Measurements from ENCODE around the gene FSTL1. TPM values are rescaled to one million over a fixed set of nuclear protein-coding genes. Genes with fewer than 3 reads are reported as not detected.

Gene FSTL1
- total RNA-seq, 2 experiments from 2014 or later = 0.03 TPM; not detected in 1

DNA sequence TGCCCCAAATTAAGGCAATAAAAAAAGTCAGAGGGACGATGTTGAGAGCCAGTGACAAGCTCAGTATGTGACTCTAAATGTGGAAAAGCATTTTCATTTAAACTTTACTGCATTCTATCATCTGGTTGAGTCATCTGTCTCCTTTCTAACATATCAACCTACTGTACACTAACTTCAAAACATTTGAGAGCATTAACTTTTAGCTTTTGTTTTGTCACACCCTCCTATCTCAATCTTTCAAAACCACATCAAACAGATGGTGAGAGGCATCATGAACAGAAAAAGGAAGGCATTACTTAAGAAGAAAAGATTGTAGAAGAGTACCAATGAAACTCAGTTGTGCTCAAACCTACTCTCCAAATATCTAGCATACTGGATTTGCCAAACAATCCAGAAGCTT lies 106.4 kb downstream of the FSTL1 start:
- H3K27me3 ChIP-seq (ENCODE audit: control insufficient read depth in 1 of 2, insufficient read depth in 2 of 2, low read length in 2 of 2) = no peaks in the 10 kb centered on the region
- Mint-ChIP-seq H3K36me3 (ENCODE audit: low read depth) (peaks cover 64% of the 10 kb centered on the region), H3K4me3 (peak overlapping the region; percentile 75), H3K27me3 (no peaks in the 10 kb centered on the region), H3K9me3 (peaks cover 2% of the 10 kb centered on the region), H3K4me1 (ENCODE audit: low read depth) (peaks cover 70% of the 10 kb centered on the region), H3K27ac (peak overlapping the region; percentile 31)
- TF ChIP-seq, protein P1, sequence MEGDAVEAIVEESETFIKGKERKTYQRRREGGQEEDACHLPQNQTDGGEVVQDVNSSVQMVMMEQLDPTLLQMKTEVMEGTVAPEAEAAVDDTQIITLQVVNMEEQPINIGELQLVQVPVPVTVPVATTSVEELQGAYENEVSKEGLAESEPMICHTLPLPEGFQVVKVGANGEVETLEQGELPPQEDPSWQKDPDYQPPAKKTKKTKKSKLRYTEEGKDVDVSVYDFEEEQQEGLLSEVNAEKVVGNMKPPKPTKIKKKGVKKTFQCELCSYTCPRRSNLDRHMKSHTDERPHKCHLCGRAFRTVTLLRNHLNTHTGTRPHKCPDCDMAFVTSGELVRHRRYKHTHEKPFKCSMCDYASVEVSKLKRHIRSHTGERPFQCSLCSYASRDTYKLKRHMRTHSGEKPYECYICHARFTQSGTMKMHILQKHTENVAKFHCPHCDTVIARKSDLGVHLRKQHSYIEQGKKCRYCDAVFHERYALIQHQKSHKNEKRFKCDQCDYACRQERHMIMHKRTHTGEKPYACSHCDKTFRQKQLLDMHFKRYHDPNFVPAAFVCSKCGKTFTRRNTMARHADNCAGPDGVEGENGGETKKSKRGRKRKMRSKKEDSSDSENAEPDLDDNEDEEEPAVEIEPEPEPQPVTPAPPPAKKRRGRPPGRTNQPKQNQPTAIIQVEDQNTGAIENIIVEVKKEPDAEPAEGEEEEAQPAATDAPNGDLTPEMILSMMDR (IDR thresholded peaks at IDR 0.05) = no peak
- no peak overlapping the region for H3K27ac ChIP-seq (ENCODE audit: low read depth in 1 of 2, low read length in 2 of 2)
- H3K4me3 ChIP-seq (ENCODE audit: low read length) = no peak overlapping the region
- DNase-seq = peak in 3 of 14 experiments; percentile 66 to 74 (median 74)
- intact Hi-C loops (cut with DNase I, micrococcal nuclease) = loop anchor here in 1 of 2 experiments (10.0 kb wide), 2 partner anchors 850 to 1490 kb away; partner anchors contain the start of genes EAF2, IQCB1 and TIMMDC1
- peaks cover 0 to 4% of the 10 kb centered on the region in 2 experiments for H3K9me3 ChIP-seq (ENCODE audit: control insufficient read depth in 1 of 2, insufficient read depth in 1 of 2, low read length in 2 of 2)
- ChIA-PET POLR2A (interaction anchor here (1.0 to 1.6 kb wide), 3 partner anchors 73 to 251 kb away, joined by 3 to 8 read pairs (median 4); partner anchors contain the start of genes GSK3B and NDUFB4), CTCF (interaction anchor here (1.3 to 2.7 kb wide), 3 partner anchors 11 to 453 kb away, joined by 3 to 6 read pairs (median 4); no protein-coding TSS in a partner anchor)
- H3K4me1 ChIP-seq (ENCODE audit: insufficient read depth, low read length) = peaks cover 21% of the 10 kb centered on the region
- ATAC-seq (ENCODE audit: poor library complexity) = peak; percentile 9
- H3K36me3 ChIP-seq (ENCODE audit: insufficient read depth, low read length) = peaks cover 2% of the 10 kb centered on the region

Other genes starting within 250 kb of the FSTL1 start
- gene GPR156, start 165.8 kb downstream of the FSTL1 start, total RNA-seq = under 1 TPM; 0.17 to 0.27 TPM
- gene LRRC58, start 101.6 kb downstream of the FSTL1 start, total RNA-seq = 10 to 100 TPM; 16.6 to 17.7 TPM
- 10 to 100 TPM; 81.3 to 84.0 TPM for gene NDUFB4, start 145.3 kb upstream of the FSTL1 start, total RNA-seq
- gene HGD, start 231.2 kb upstream of the FSTL1 start, total RNA-seq = 1 to 10 TPM; 2.0 to 2.9 TPM